GM18502 (cell line): Measurements from ENCODE around the gene BRD1.

Experiments used
- ATAC-seq: cut with Tn5 transposase; IDR thresholded peaks from one replicate; pipeline ENCODE4 v1.9.1; 2021; ENCODE audit warnings: mild to moderate bottlenecking; ENCODE audit not compliant: unreplicated experiment, poor library complexity

The BRD1 gene

DNA sequence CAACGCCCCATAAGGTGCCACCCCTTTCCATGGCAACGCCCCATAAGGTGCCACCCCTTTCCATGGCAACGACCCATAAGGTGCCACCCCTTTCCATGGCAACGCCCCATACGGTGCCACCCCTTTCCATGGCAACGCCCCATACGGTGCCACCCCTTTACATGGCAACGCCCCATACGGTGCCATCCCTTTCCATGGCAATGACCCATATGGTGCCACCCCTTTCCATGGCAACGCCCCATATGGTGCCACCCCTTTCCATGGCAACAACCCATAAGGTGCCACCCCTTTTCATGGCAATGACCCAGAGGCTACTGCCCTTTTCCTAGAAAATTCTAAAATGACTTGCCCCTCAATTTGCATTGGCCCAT is 72.1 kb downstream of the BRD1 start:
- ATAC-seq = no peak

DNA sequence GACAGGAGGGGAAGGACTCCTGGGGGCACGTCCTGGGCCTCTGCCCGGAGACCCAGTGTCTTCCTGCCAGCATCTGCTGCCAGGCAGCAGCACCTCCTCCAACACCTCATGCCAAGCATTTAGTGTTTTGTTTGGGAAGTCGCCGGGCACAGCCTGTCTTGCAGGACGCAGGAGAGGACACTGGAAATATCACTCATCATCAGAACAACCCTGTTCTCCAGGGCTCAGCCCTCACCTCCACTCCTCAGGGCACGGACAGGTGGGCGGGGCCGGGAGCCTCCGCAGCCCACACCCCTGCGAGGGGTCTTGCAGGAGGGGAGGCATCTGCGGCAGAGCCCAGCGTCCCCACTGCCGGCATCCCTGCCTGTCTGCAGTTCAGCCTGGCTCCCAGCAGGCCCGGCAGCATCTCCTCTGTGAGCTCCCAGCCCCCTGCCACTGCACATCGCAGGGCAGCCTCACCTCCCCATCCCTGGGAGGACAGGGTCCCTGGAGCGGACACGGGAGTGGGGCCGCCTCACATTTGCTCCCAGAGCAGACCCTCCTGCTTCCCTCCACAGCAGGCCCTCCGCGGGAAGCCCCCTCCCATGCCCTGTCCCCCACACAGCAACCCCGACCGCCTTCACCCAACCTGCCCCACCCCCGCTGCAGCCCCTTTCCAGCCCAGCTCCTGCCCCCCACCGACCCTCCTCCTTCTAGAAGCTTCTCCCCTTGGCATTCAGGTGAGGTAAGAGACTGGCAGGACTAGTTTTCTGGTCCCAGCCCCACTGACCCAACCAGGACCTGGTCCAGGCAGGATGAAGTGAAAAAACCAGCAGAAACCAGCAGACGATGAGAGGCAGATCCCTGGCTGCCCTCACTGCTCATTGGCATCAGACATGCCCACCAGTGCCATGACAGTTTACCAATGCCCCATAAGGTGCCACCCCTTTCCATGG is 72.7 kb downstream of the BRD1 start:
- no peak for ATAC-seq

DNA sequence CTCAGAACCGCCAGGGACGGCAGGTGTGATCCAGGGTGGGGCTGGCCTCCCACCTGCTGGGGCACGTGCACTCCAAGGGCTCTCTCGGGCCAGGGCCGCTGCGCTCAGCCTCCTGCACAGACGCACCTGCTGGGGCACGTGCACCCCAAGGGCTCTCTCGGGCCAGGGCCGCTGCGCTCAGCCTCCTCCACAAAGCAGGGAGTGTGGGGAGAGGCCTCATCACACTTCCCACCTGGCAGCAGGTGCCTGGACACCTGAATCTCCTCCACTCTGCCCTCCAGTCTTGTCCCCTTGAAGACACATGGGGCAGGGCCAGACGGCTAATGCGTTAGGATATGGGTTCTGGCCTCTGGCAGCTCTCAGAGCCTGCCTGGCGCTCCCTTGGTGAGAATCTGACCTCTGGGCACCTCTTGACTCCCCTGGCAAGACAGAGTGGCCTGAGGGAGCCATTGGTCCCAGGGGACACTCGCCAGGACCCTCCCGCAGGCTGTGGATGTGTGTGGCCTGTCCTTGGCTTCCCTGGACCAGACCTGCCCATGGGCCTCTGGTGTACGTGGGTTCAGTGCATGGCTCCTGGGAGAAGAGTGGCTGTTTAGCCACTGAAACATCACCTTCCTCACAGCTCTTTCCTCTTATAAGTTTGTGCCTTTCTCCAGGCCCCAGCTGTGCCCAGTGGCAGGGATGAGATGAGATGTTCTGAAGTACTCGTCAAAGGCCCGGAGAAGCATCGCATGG is 73.5 kb downstream of the BRD1 start:
- ATAC-seq = no peak

DNA sequence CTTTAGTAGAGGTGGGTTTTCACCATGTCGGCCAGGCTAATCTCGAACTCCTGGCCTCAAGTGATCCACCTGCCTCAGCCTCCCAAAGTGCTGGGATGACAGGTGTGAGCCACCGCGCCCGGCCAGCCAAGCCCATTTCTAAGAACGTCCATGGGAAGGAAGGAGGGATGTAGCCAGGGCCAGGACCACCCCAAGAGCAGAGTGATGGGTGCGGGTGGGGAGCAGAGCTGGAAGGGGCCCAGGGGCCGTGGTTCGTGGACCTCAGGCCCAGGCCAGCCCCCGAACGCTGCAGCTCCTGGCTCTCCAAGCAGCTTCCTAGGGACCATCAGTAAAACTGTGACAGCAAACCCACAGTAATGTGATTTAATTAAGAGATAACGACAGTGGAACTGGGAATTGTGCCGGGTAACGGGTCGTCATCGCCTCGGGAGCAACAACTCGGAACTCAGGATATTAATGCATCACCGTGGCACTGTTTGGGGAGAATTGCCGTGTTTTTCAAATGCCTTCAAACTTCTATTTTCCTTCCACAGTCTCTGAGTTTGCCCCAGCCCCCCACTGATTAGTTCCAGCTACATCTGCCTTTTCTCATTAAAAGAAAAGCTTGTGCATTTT is 74.3 kb downstream of the BRD1 start:
- no peak for ATAC-seq

DNA sequence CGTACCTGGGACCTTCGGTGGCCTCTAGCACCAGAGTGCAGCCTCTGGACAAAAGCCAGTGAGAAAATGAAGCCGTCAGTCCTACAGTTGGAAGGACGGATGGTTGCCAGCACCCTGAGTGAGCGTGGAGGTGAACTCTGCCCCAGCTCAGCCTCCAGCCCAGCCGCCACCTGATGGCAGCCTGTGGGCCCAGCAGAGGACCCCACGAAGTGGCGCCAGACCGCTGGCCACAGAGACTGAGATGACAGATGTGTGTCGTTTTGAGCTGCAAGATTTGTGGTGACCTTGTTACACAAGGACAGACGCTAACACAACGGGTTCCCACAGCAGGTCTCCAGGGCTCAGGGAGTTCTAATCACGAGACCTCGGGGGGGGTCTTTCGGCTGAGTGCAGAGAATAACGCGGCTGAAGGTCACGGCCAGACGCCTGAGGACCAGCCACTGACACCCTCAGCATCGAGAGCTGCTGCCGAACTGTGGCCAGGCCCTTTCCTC is 75.0 kb downstream of the BRD1 start:
- ATAC-seq = no peak

DNA sequence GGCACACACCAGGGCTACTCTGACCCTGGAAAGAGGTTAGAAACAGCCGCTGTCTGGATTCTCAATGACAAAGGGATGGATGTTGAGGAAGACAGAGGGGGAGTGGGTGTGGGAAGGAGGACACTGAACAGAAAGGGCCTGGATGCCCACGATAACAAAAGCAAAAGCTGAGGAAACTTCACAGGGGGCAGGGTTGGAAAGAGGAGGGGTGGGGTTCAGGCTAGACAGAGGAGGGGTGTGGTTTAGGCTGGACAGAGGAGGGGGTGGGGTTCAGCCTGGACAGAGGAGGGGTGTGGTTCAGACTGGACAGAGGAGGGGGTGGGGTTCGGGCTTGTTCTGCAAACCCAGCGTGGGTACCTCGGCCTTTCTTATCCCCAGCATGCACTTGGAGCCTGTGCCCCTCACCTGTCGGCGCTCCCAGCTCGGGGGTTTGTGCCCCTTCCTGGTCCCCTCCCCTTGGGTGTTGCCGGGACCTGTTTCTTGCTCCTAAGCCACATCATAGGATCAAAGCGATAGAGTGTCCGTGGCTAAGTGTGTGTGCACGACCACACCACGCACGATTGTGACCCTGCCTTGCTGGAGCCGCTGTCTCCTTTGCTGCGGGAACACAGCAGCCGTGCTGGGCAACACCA is 75.6 kb downstream of the BRD1 start:
- ATAC-seq = no peak

DNA sequence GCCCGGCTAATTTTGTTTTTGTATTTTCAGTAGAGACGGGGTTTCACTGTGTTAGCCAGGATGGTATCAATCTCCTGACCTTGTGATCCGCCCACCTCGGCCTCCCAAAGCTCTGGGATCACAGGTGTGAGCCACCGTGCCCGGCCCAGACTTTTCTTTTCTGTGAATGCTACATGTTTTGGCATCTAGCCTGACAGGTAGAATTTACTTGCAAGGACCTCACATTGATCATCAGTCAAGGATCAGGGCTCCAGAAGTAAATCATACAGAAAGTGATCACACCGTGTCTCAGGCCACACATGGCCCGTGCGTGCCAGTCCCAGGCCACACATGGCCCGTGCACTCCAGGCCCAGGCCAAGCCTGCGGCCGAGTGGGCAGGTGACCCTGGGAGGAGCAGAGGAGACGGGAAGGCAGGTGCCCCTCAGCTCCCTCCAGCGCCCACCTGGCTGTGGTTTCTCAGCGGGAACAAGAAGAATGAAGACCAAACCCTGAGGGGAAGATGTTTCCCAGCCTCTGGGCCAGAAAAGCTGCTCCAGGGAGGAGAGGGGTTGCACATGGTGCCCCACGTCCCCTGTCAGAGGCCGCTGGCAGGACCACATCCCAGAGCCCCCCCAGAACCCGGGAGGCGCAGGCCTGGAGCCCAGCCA is 76.2 kb downstream of the BRD1 start:
- no peak for ATAC-seq

DNA sequence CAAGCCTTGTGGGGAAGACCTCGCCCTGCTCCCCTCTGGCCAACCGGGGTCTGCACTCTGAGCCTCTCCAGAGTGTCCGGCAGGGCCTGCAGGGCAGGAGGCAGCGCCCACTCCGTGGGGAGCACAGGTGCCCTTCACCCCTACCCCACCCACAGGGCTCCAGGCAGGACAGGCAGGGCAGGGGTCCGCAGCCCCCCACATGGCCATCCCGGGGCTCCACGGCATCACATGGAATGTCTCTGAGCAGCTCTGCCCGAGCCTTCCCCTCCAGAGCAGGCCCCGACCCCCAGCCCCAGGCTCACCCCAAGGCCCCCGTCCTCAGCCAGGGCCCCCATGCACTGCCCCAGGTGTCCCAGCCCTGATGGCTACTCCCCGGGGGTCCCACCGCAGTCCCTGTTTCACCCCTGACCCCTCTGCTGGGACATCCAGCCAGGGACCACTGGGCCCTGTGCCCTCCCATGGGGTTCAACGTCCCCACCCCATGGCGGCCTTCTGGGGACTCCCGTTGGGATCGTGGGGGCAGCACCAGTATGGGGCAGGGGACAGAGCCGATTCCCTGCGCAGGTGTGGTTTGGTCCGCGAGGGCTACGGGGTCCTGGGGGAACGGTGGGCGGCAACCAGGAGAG is 77.7 kb downstream of the BRD1 start:
- no peak for ATAC-seq

DNA sequence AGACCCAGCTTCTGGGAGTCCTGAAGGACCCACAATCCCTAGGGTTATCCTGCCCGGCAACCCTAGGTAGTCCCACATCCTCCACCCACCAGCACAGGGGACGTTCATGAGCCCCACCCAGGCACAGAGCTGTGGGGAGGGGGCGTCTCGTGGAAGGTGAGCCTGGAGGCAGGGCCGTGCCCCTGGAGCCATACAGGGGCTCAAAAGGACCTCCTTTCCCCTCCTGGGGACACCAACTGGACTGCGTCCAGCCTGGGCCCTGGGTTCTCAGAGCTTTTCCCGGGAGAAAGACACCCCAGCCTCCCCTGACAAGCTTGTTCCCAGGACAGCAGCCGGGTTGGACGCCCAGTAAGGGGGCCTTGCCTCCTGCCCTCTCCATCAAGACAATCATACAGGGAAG is 78.4 kb downstream of the BRD1 start:
- no peak for ATAC-seq

DNA sequence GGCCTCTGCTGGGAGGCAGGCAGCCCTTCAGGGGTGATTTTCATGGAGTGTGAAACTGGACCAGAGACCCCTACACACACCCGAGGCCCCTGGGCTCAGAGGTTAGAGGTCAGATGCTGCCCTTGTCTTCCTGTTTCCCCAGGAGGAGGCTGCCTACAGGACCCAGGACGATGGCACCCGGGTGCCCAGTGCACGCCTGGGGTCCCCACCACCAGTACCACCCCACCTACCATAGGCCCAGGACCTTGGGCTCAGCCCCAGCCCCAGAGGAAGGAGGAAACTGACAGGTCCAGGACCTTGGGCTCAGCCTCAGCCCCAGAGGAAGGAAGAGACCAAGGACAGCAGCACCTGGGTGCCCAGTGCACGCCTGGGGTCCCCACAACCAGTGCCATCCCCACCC is 79.2 kb downstream of the BRD1 start:
- no peak for ATAC-seq

DNA sequence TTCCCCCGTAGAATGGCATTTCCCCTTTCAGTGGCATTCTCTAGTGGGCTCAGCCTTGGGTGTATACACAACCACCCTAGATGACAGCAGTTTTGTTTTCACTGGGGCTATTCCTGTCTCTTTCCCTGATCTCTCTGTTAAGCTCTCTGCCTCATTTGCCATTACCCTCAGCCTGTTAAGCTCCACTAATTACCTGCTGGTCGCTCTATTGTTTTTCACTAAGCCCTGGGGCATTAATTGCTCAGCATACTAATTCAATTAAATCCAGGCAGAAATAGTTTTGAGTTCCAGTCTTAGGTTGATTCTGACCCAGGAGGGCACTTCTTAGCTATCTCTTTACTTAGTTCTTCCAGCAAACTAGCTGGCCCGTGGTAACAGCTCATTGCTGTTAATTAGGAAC is 80.0 kb downstream of the BRD1 start:
- ATAC-seq = no peak

DNA sequence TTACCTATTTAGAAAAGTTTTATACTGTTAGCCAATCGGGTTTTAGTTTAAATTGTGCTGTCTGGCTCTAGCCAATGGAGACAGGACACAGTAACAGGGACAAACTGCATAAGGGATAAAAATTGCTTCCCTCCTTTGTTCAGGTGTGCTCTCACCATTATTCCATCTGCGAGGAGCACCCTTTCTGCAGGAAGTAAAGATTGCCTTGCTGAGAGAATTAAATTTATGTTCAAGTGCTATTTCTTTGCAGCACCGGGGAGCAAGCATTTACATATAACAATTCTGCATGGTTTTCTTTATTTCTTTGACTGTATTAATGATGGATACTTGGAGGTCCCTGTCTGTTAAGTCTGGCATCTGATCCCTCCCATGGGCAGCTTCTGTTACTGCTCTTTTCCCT is 80.5 kb downstream of the BRD1 start:
- no peak for ATAC-seq

DNA sequence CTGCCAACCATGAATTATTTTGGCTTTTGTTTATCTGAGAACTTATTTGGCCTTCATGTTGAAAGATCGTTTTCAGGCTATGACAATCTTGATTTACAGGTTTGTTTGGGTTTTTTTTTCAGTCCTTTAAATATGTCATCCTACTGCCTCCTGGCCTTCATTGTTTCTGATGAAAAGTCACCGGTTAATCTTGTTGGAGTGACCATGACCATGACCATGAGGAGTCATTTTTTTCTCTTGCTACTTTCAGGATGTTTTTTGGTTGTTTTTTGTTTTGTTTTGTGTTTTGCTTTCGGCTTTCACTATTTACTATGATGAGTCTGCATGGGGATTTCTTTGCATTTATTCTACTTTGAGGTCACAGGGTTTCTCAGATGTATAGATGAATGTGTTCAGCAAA is 81.6 kb downstream of the BRD1 start:
- ATAC-seq = no peak

DNA sequence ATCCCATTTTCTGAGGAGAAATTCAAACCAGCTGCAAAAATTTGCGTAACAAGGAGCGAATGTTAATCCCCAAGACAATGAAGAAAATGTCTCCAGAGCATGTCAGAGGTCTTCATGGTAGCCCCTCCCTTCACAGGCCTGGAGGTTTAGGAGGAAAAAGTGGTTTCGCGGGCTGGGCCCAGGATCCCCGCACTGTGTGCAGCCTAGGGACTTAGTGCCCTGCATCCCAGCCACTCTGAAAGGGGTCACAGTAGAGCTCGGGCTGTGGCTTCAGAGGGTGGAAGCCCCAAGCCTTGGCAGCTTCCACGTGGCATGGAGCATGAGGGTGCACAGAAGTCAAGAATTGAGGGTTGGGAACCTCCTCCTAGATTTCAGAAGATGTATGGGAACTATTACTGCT is 87.4 kb downstream of the BRD1 start:
- no peak for ATAC-seq

DNA sequence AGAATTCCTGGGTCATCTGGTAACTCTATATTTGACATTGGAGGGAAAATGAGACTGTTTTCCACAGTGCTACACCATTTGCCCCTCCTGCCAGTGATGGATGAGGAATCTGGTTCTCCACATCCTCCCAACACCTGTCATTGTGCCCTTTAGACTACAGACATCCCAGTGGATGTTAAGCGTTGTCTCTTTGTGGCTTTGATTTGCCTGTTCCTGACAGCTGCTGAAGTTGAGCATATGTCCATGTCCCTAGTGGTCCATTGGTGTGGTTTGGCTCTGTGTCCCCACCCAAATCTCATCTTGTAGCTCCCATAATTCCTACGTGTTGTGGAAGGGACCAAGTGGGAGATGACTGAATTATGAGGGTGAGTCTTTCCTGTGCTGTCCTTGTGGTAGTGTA is 88.5 kb downstream of the BRD1 start:
- no peak for ATAC-seq

DNA sequence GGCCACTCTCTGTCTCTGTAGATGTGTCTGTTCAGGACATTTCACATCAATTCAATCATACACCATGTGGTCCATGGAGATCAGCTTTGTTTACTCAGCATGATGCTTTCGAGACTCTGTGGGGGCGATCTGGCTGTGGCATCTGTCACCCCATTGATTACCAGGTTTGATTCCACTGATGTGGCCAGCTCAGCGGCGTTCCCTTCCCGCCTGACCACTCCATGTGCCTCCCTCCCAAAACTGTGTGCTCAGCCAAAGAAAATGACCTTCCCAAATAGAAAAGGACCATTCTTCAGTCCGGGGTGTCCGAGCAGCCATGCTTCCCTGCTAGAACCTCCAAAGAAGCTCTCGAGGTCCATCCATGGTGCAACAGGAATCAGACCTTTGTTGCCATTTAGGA is 89.1 kb downstream of the BRD1 start:
- no peak for ATAC-seq

DNA sequence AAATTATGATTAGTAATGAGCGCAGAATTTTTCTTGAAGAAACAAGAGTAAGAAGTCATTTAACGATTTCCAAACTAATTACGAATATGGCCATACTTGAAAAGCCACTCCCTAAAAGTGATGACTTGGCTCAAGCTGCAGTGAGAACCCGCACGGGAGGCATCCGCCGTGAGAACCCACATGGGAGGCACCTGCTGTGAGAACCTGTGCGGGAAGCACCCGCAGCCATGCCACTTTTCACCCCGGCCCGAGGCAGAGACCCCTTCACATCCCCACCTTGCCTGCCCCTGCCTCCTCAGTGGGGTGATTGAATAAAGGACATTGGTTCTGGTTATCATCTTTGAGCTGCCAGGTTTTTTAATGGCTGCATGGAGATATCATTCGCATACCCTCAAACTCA is 89.7 kb downstream of the BRD1 start:
- no peak for ATAC-seq

DNA sequence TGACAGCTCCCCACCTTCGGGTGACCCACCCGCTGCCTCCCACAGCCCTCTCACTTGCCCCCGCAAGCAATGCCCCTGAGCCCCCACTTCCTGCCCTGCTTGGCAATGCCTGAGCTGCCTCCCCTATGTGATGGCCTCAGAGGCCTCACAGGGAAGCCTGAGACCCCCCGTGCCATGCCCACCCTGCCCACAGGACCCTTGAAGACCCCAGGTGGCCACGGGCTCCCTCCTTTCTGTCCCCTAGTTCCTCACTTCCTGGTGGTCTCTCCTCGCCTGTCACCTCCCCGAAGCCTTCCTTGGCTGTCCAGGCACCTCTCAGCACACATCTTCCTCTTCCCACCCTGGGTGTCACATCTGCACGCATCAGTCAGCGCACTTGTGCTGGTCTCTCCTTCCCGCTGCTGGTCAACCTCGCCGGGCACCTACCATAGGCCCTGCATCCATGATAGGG is 90.5 kb downstream of the BRD1 start:
- no peak for ATAC-seq

DNA sequence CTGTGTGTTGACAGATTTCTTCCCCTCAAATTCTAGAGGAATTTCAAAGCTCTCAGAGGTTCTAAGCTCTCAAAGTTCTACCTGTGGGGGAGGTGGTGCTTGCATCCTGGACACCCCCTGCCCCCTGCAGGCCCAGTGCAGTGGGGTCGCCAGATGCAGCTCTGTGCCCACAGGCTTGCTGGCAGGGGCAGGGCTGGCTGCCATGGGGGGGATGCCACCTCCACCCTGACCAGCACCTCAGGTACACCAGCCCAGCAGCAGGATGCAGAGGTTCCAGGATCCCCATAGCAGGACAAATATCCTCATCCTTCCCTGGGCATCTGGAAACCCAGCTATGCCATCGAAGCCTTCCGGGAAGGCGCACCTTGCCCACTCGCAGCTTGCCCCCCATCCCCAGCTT is 91.1 kb downstream of the BRD1 start:
- no peak for ATAC-seq
